ENCODE measurements around the gene ATP8B4.

The ATP8B4 gene

GRCh38 chr15:50120729-50121128 is 1.7 kb upstream of the ATP8B4 start:
- no peak overlapping the region for H3K27ac ChIP-seq (ENCODE audit: low read depth, low read length)
- no peaks in the 10 kb centered on the region for H3K27me3 ChIP-seq (ENCODE audit: control insufficient read depth, insufficient read depth, low read length)
- H3K36me3 ChIP-seq (ENCODE audit: control insufficient read depth, insufficient read depth, low read length) = no peaks in the 10 kb centered on the region
- H3K9me3 ChIP-seq (ENCODE audit: control insufficient read depth, insufficient read depth, low read depth, low read length) = peaks cover 4% of the 10 kb centered on the region; the same call in 1 of the 2 replicates
- H3K9ac ChIP-seq (ENCODE audit: low read length) = no peak overlapping the region
- H3K4me3 ChIP-seq (ENCODE audit: low read depth, low read length) = no peak overlapping the region
- peaks cover 18% of the 10 kb centered on the region for H3K4me1 ChIP-seq (ENCODE audit: control insufficient read depth, insufficient read depth, low read length)

GRCh38 chr15:50117431-50118027 is 1.5 kb downstream of the ATP8B4 start:
- Histone ChIP-seq H3K27me3 (ENCODE audit: control insufficient read depth, insufficient read depth, low read length) (no peaks in the 10 kb centered on the region), H3K9ac (ENCODE audit: low read length) (no peak overlapping the region), H3K36me3 (ENCODE audit: control insufficient read depth, insufficient read depth, low read length) (no peaks in the 10 kb centered on the region), H3K4me3 (ENCODE audit: low read depth, low read length) (no peak overlapping the region), H3K4me1 (ENCODE audit: control insufficient read depth, insufficient read depth, low read length) (peaks cover 7% of the 10 kb centered on the region; the same call in 1 of the 2 replicates), H3K27ac (ENCODE audit: low read depth, low read length) (no peak overlapping the region), H3K9me3 (ENCODE audit: control insufficient read depth, insufficient read depth, low read depth, low read length) (no peaks in the 10 kb centered on the region)

- H3K36me3 ChIP-seq (ENCODE audit: control insufficient read depth, insufficient read depth, low read length) = no peaks in the 10 kb centered on the region
- H3K27me3 ChIP-seq (ENCODE audit: control insufficient read depth, insufficient read depth, low read length) = no peaks in the 10 kb centered on the region
- H3K9me3 ChIP-seq (ENCODE audit: control insufficient read depth, insufficient read depth, low read depth, low read length) = no peaks in the 10 kb centered on the region
- H3K27ac ChIP-seq (ENCODE audit: low read depth, low read length) = no peak overlapping the region
- no peak overlapping the region for H3K4me3 ChIP-seq (ENCODE audit: low read depth, low read length)
- H3K4me1 ChIP-seq (ENCODE audit: control insufficient read depth, insufficient read depth, low read length) = peaks cover 7% of the 10 kb centered on the region; the same call in 1 of the 2 replicates
- no peak overlapping the region for H3K9ac ChIP-seq (ENCODE audit: low read length)
Measured at GRCh38 chr15:50116477-50116876, 2.6 kb downstream of the ATP8B4 start.

GRCh38 chr15:50113992-50114780 is 4.8 kb downstream of the ATP8B4 start:
- no peaks in the 10 kb centered on the region for H3K27me3 ChIP-seq (ENCODE audit: control insufficient read depth, insufficient read depth, low read length)
- no peaks in the 10 kb centered on the region for H3K36me3 ChIP-seq (ENCODE audit: control insufficient read depth, insufficient read depth, low read length)
- H3K9ac ChIP-seq (ENCODE audit: low read length) = no peak overlapping the region
- H3K4me3 ChIP-seq (ENCODE audit: low read depth, low read length) = no peak overlapping the region
- no peak overlapping the region for H3K27ac ChIP-seq (ENCODE audit: low read depth, low read length)
- peaks cover 4% of the 10 kb centered on the region; the same call in 1 of the 2 replicates for H3K4me1 ChIP-seq (ENCODE audit: control insufficient read depth, insufficient read depth, low read length)
- no peaks in the 10 kb centered on the region for H3K9me3 ChIP-seq (ENCODE audit: control insufficient read depth, insufficient read depth, low read depth, low read length)

- Histone ChIP-seq H3K9me3 (ENCODE audit: control insufficient read depth, insufficient read depth, low read depth, low read length) (no peaks in the 10 kb centered on the region), H3K36me3 (ENCODE audit: control insufficient read depth, insufficient read depth, low read length) (no peaks in the 10 kb centered on the region), H3K27me3 (ENCODE audit: control insufficient read depth, insufficient read depth, low read length) (no peaks in the 10 kb centered on the region), H3K9ac (ENCODE audit: low read length) (no peak overlapping the region), H3K27ac (ENCODE audit: low read depth, low read length) (no peak overlapping the region), H3K4me3 (ENCODE audit: low read depth, low read length) (no peak overlapping the region), H3K4me1 (ENCODE audit: control insufficient read depth, insufficient read depth, low read length) (no peaks in the 10 kb centered on the region)
Measured at GRCh38 chr15:50113187-50113505, 5.9 kb downstream of the ATP8B4 start.

- H3K4me3 ChIP-seq (ENCODE audit: low read depth, low read length) = no peak overlapping the region
- no peaks in the 10 kb centered on the region for H3K4me1 ChIP-seq (ENCODE audit: control insufficient read depth, insufficient read depth, low read length)
- no peak overlapping the region for H3K9ac ChIP-seq (ENCODE audit: low read length)
- H3K36me3 ChIP-seq (ENCODE audit: control insufficient read depth, insufficient read depth, low read length) = no peaks in the 10 kb centered on the region
- no peaks in the 10 kb centered on the region for H3K27me3 ChIP-seq (ENCODE audit: control insufficient read depth, insufficient read depth, low read length)
- no peak overlapping the region for H3K27ac ChIP-seq (ENCODE audit: low read depth, low read length)
- H3K9me3 ChIP-seq (ENCODE audit: control insufficient read depth, insufficient read depth, low read depth, low read length) = no peaks in the 10 kb centered on the region
Measured at GRCh38 chr15:50112488-50113186, 6.4 kb downstream of the ATP8B4 start.

- Histone ChIP-seq H3K9me3 (ENCODE audit: control insufficient read depth, insufficient read depth, low read depth, low read length) (no peaks in the 10 kb centered on the region), H3K36me3 (ENCODE audit: control insufficient read depth, insufficient read depth, low read length) (no peaks in the 10 kb centered on the region), H3K27me3 (ENCODE audit: control insufficient read depth, insufficient read depth, low read length) (no peaks in the 10 kb centered on the region), H3K4me1 (ENCODE audit: control insufficient read depth, insufficient read depth, low read length) (no peaks in the 10 kb centered on the region), H3K27ac (ENCODE audit: low read depth, low read length) (no peak overlapping the region), H3K4me3 (ENCODE audit: low read depth, low read length) (no peak overlapping the region), H3K9ac (ENCODE audit: low read length) (no peak overlapping the region)
Measured at GRCh38 chr15:50110285-50110684, 8.7 kb downstream of the ATP8B4 start.

- Histone ChIP-seq H3K36me3 (ENCODE audit: control insufficient read depth, insufficient read depth, low read length) (no peaks in the 10 kb centered on the region), H3K4me1 (ENCODE audit: control insufficient read depth, insufficient read depth, low read length) (no peaks in the 10 kb centered on the region), H3K9me3 (ENCODE audit: control insufficient read depth, insufficient read depth, low read depth, low read length) (no peaks in the 10 kb centered on the region), H3K27ac (ENCODE audit: low read depth, low read length) (no peak overlapping the region), H3K9ac (ENCODE audit: low read length) (no peak overlapping the region), H3K27me3 (ENCODE audit: control insufficient read depth, insufficient read depth, low read length) (no peaks in the 10 kb centered on the region), H3K4me3 (ENCODE audit: low read depth, low read length) (no peak overlapping the region)
Measured at GRCh38 chr15:50109076-50109987, 9.7 kb downstream of the ATP8B4 start.

GRCh38 chr15:50108461-50108860 is 10.6 kb downstream of the ATP8B4 start:
- no peaks in the 10 kb centered on the region for H3K27me3 ChIP-seq (ENCODE audit: control insufficient read depth, insufficient read depth, low read length)
- H3K27ac ChIP-seq (ENCODE audit: low read depth, low read length) = no peak overlapping the region
- H3K4me3 ChIP-seq (ENCODE audit: low read depth, low read length) = no peak overlapping the region
- H3K9ac ChIP-seq (ENCODE audit: low read length) = no peak overlapping the region
- no peaks in the 10 kb centered on the region for H3K4me1 ChIP-seq (ENCODE audit: control insufficient read depth, insufficient read depth, low read length)
- H3K9me3 ChIP-seq (ENCODE audit: control insufficient read depth, insufficient read depth, low read depth, low read length) = no peaks in the 10 kb centered on the region
- H3K36me3 ChIP-seq (ENCODE audit: control insufficient read depth, insufficient read depth, low read length) = no peaks in the 10 kb centered on the region

- Histone ChIP-seq H3K4me3 (ENCODE audit: low read depth, low read length) (no peak overlapping the region), H3K4me1 (ENCODE audit: control insufficient read depth, insufficient read depth, low read length) (no peaks in the 10 kb centered on the region), H3K36me3 (ENCODE audit: control insufficient read depth, insufficient read depth, low read length) (no peaks in the 10 kb centered on the region)
Measured at GRCh38 chr15:50107591-50108408, 11.2 kb downstream of the ATP8B4 start.

More at GRCh38 chr15:50107591-50108408, 11.2 kb downstream of the ATP8B4 start:
- Histone ChIP-seq H3K9ac (ENCODE audit: low read length) (no peak overlapping the region), H3K27me3 (ENCODE audit: control insufficient read depth, insufficient read depth, low read length) (no peaks in the 10 kb centered on the region), H3K27ac (ENCODE audit: low read depth, low read length) (no peak overlapping the region), H3K9me3 (ENCODE audit: control insufficient read depth, insufficient read depth, low read depth, low read length) (no peaks in the 10 kb centered on the region)
